Fibroblast of villous mesenchyme (primary cell): ENCODE results near the gene MCRIP1. TPM values are rescaled to one million over a fixed set of nuclear protein-coding genes. Genes with fewer than 3 reads are reported as not detected.

Experiments used
- DNase-seq: peaks from one replicate; pipeline ENCODE4 v3.0.0-alpha.2; 2010; ENCODE audit warnings: low read depth
- H3K4me3 ChIP-seq: 2 replicates; pipeline ENCODE4 v1.5.1; 2011; ENCODE audit warnings: low read depth, mild to moderate bottlenecking, low read length
- CTCF ChIP-seq: IDR thresholded peaks from 2 replicates; pipeline ENCODE4 v1.5.1; 2012; ENCODE audit warnings: low read depth, mild to moderate bottlenecking, low read length; ENCODE audit not compliant: insufficient read depth
- total RNA-seq: library from RNA; depleted of rRNA; stranded (reverse); fragments of >200 nt; gene quantifications from 2 replicates; pipeline ENCODE4 v1.2.3, GENCODE V29; 2012

The MCRIP1 gene
- total RNA-seq, 1 donor: 55.7 TPM

- peak; percentile 73 for DNase-seq
- no peak for TF ChIP-seq CTCF
- peak overlapping the region; percentile 85 for H3K4me3 ChIP-seq
These were observed 37.3 kb upstream of the MCRIP1 start for GRCh38 chr17:81870131-81870980.

DNA sequence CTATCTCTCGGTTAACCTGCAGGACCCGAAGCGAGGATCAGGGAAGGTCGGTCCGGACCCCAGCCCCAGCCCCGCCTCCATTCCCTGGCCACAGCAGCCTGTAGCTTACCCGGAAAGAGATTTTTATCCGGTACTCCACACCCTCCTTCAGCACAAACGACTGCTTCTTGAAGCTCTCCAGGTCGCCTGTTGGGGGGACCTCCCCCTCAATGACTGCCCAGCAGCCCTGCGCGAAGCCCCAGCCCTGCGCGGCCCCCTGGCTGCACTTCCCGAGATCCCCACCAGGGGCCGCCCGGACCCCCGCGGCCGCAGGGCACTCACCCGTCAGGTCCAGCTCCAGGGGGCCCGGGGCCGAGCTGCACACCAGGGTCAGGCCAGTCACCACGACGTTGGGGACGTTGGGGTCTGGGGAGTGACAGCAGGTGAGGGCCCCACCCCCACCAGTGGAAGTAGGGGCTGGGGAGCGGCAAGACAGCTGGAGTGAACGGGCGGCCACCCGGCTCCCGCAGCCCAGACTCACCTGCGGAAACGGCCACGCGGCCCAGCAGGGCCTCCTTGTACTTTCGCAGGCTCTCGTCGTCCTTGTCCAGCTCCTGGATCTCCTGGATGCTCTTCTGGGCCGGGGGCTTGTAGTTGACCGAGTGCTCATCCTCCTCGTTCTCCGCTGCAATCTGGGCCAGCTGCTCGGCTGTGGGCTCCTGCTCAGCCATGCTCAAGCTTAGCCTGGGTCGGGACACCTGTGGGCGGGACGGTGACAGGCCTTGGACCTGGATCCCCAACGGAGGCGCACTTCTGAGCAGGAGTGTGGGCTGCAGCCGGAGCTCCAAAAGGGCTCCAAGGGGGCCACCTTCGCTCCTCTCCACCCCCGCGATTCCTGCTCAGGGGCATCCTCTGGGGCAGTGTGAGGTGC is 36.4 kb upstream of the MCRIP1 start:
- H3K4me3 ChIP-seq: peak overlapping the region; percentile 85
- TF ChIP-seq CTCF: peak; percentile 86
- peak; percentile 47 for DNase-seq

GRCh38 chr17:81868674-81869220 is 35.7 kb upstream of the MCRIP1 start:
- peak overlapping the region; percentile 85 for H3K4me3 ChIP-seq
- no peak for TF ChIP-seq CTCF
- peak; percentile 91 for DNase-seq

- no peak for DNase-seq
- H3K4me3 ChIP-seq: no peak overlapping the region
- TF ChIP-seq CTCF: no peak
These were observed 35.0 kb upstream of the MCRIP1 start for GRCh38 chr17:81867991-81868673.

- peak; percentile 73 for DNase-seq
- no peak overlapping the region for H3K4me3 ChIP-seq
- no peak for TF ChIP-seq CTCF
These were observed 34.3 kb upstream of the MCRIP1 start for GRCh38 chr17:81867170-81867990.
